Prostate gland (tissue), 2 donors: Measurements from ENCODE around the gene FAM83B. TPM values are rescaled to one million over a fixed set of nuclear protein-coding genes. Genes with fewer than 3 reads are reported as not detected.

Experiments used
- DNase-seq: peaks from one replicate; pipeline ENCODE4 v3.0.0-alpha.2; 2019; ENCODE audit warnings: low spot score
- H3K27ac ChIP-seq, 2 donors: fragments of 200-600 bp; sonication (generic); 2 replicates each; pipeline ENCODE4 v1.5.1; 2017 to 2019
- H3K27me3 ChIP-seq: fragments of 200-600 bp; sonication (generic); replicated peaks from 2 replicates; pipeline ENCODE4 v1.5.1; 2019; ENCODE audit not compliant: insufficient read depth
- H3K36me3 ChIP-seq, 2 donors: fragments of 200-600 bp; sonication (generic); 1 replicate in 1 of 2; 2 replicates in 1 of 2; pipeline versions ENCODE4 v1.5.1 to v1.8.1; 2017 to 2019
- H3K4me1 ChIP-seq: fragments of 200-600 bp; sonication (generic); replicated peaks from 2 replicates; pipeline ENCODE4 v1.5.1; 2019
- H3K4me3 ChIP-seq, 2 donors: fragments of 200-600 bp; sonication (generic); 2 replicates each; pipeline ENCODE4 v1.5.1; 2017 to 2019
- H3K9me3 ChIP-seq: fragments of 200-600 bp; sonication (generic); 2 replicates; pipeline ENCODE4 v1.5.1; 2017
- CTCF ChIP-seq, 4 experiments: fragments of 200-600 bp in 2 of 4; fragments of 450-650 bp in 2 of 4; sonication (generic) in 2 of 4; IDR thresholded peaks; 1 replicate in 3 of 4; 2 replicates in 1 of 4; pipeline ENCODE4 v1.5.1; 2016 to 2019; ENCODE audit warnings: antibody characterized with exemption in 4 of 4, mild to moderate bottlenecking in 2 of 4, moderate library complexity in 2 of 4
- POLR2A ChIP-seq: fragments of 450-650 bp; IDR thresholded peaks from one replicate; pipeline ENCODE4 v1.6.1; 2016; ENCODE audit warnings: antibody characterized with exemption, mild to moderate bottlenecking
- POLR2AphosphoS5 ChIP-seq: sonication (generic); formaldehyde crosslinking; IDR thresholded peaks from one replicate; pipeline ENCODE4 v1.6.1; 2017; ENCODE audit warnings: antibody characterized with exemption
- WGBS: methylation state at CpG from one replicate; pipeline ENCODE4 v1.1.5; 2018; 5-methylcytosine and 5-hydroxymethylcytosine counted together
- intact Hi-C: fragments of 100-400 bp; cut with DNase I; formaldehyde crosslinking; loops from one replicate; pipeline ENCODE4 v1.14.2; 2022
- total RNA-seq, 2 donors: library from RNA; depleted of rRNA; stranded (reverse); fragments of >200 nt; gene quantifications; one replicate each; pipeline ENCODE4 v1.1.0, GENCODE V29; 2016

Gene FAM83B
- total RNA-seq, 2 donors from 2014 or later, result 4.0 to 14.3 TPM

DNA sequence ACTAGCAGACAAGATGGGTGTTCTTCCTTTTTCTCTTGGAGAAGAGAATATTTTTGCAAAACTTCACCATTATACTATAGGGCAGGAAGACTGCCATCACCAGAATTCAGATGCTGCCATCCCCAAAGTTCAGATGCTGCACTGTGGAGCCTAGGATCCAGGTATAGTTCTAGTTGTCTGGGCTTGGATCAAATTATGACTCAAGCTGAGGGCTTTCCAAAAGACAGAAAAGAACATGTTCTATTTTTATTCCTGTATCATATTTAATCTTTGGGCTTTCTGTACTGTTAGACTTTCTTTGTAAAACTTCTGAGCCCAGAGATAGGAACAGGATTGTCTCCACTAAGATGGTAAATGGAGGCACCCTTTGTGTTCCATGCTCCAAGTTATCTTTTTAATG lies 22.0 kb downstream of the FAM83B start:
- intact Hi-C loops, result no loop called here
- no peak for TF ChIP-seq POLR2AphosphoS5
- TF ChIP-seq POLR2A, result no peak
- no peak for TF ChIP-seq CTCF (IDR thresholded peaks at IDR 0.05)

DNA sequence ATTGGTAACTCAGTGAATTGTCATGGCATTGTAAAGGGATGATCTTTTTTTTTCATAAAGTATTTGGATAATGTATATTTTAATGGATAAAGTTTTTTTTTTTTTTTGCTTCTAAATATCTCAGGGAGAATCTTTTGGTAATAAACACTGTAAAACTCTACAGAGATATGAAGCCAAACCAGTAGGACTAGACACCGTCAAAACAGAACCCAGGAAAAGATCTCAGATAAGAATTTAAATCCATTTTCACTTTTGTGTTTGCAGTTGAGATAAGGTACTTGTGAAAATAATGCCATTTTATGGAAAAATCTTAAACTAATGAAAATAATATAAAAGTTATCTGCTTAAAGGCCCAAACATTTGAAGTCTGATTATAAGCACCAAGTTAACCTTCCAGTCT lies 27.0 kb downstream of the FAM83B start:
- TF ChIP-seq CTCF (IDR thresholded peaks at IDR 0.05), result no peak
- no peak for TF ChIP-seq POLR2A
- no peak for TF ChIP-seq POLR2AphosphoS5
- no peaks in the 10 kb centered on the region for H3K4me1 ChIP-seq
- WGBS, result 21% methylated on average over 1 of the region's 1 CpG
- H3K9me3 ChIP-seq, result no peaks in the 10 kb centered on the region
- H3K27me3 ChIP-seq, result no peaks in the 10 kb centered on the region
- intact Hi-C loops, result no loop called here
- no peak overlapping the region for H3K27ac ChIP-seq
- no peak for DNase-seq
- H3K36me3 ChIP-seq, result no peaks in the 10 kb centered on the region
- H3K4me3 ChIP-seq, result no peak overlapping the region

More for the DNA sequence above, 22.0 kb downstream of the FAM83B start:
- DNase-seq, result no peak
- no peaks in the 10 kb centered on the region for H3K9me3 ChIP-seq
- H3K27ac ChIP-seq, result no peak overlapping the region
- no peaks in the 10 kb centered on the region for H3K36me3 ChIP-seq
- no peaks in the 10 kb centered on the region for H3K27me3 ChIP-seq
- H3K4me3 ChIP-seq, result no peak overlapping the region
- H3K4me1 ChIP-seq, result no peaks in the 10 kb centered on the region

GRCh38 chr6:54874349-54875048 lies 27.9 kb downstream of the FAM83B start:
- WGBS, result 82% methylated on average over 2 of the region's 2 CpGs
- Histone ChIP-seq H3K36me3 (no peaks in the 10 kb centered on the region), H3K4me1 (no peaks in the 10 kb centered on the region), H3K27ac (no peak overlapping the region), H3K27me3 (no peaks in the 10 kb centered on the region), H3K9me3 (no peaks in the 10 kb centered on the region), H3K4me3 (no peak overlapping the region)
- intact Hi-C loops, result no loop called here
- no peak for TF ChIP-seq POLR2AphosphoS5
- no peak for TF ChIP-seq POLR2A
- TF ChIP-seq CTCF (IDR thresholded peaks at IDR 0.05), result no peak
- no peak for DNase-seq

GRCh38 chr6:54875539-54875938 lies 29.0 kb downstream of the FAM83B start:
- H3K27ac ChIP-seq, result no peak overlapping the region
- DNase-seq, result no peak
- no peaks in the 10 kb centered on the region for H3K4me1 ChIP-seq
- intact Hi-C loops, result no loop called here
- WGBS, result 89% methylated on average over 3 of the region's 3 CpGs
- no peaks in the 10 kb centered on the region for H3K27me3 ChIP-seq
- TF ChIP-seq CTCF (IDR thresholded peaks at IDR 0.05) (no peak), POLR2AphosphoS5 (no peak), POLR2A (no peak)
- H3K9me3 ChIP-seq, result no peaks in the 10 kb centered on the region
- H3K4me3 ChIP-seq, result no peak overlapping the region
- no peaks in the 10 kb centered on the region for H3K36me3 ChIP-seq

GRCh38 chr6:54876365-54876764 lies 29.8 kb downstream of the FAM83B start:
- no peaks in the 10 kb centered on the region for H3K9me3 ChIP-seq
- H3K4me3 ChIP-seq, result no peak overlapping the region
- no peaks in the 10 kb centered on the region for H3K27me3 ChIP-seq
- intact Hi-C loops, result no loop called here
- DNase-seq, result no peak
- H3K4me1 ChIP-seq, result no peaks in the 10 kb centered on the region
- 84% methylated on average over 8 of the region's 8 CpGs for WGBS
- TF ChIP-seq POLR2A (no peak), CTCF (IDR thresholded peaks at IDR 0.05) (no peak), POLR2AphosphoS5 (no peak)
- no peaks in the 10 kb centered on the region for H3K36me3 ChIP-seq
- no peak overlapping the region for H3K27ac ChIP-seq
